K562 (cell line): ENCODE measurements around the gene GOLIM4. TPM values are rescaled to one million over a fixed set of nuclear protein-coding genes. Genes with fewer than 3 reads are reported as not detected.

Experiments
- ATF1 ChIP-seq, 2 experiments: fragments of 450-650 bp in 1 of 2; IDR thresholded peaks; 2 replicates each; pipeline ENCODE4 v1.6.1; 2016; ENCODE audit warnings: missing compliant biosample characterization in 1 of 2, missing genetic modification characterization in 1 of 2
- CBFB ChIP-seq: sonication (generic); formaldehyde crosslinking; IDR thresholded peaks from 2 replicates; pipeline ENCODE4 v1.4.0; 2020; ENCODE audit warnings: mild to moderate bottlenecking, missing genetic modification reagents
- CCAR2 ChIP-seq: fragments of 200-400 bp; formaldehyde crosslinking; IDR thresholded peaks from 2 replicates; pipeline ENCODE4 v1.6.1; 2017; ENCODE audit warnings: mild to moderate bottlenecking, low read depth, low read length
- ELF4 ChIP-seq: fragments of 450-650 bp; formaldehyde crosslinking; IDR thresholded peaks from 2 replicates; pipeline ENCODE4 v1.4.0; 2022; ENCODE audit warnings: missing genetic modification characterization
- GTF2A2 ChIP-seq: IDR thresholded peaks from 2 replicates; pipeline ENCODE4 v1.6.1; 2016; ENCODE audit warnings: mild to moderate bottlenecking, missing genetic modification characterization, missing compliant biosample characterization
- HDAC8 ChIP-seq: fragments of 450-650 bp; IDR thresholded peaks from 2 replicates; pipeline ENCODE4 v1.6.1; 2016; ENCODE audit warnings: mild to moderate bottlenecking, missing genetic modification characterization, moderate library complexity, missing compliant biosample characterization
- HOXB6 ChIP-seq: fragments of 250-450 bp; sonication (Bioruptor Pico); IDR thresholded peaks from 2 replicates; pipeline ENCODE4 v1.5.1; 2022; ENCODE audit warnings: mild to moderate bottlenecking, borderline replicate concordance
- KLF16 ChIP-seq: IDR thresholded peaks from 2 replicates; pipeline ENCODE4 v1.6.1; 2016; ENCODE audit warnings: antibody characterized with exemption
- MYBL2 ChIP-seq, 2 experiments: fragments of 450-650 bp in 1 of 2; sonication (generic) in 1 of 2; formaldehyde crosslinking in 1 of 2; IDR thresholded peaks; 2 replicates each; pipeline versions ENCODE4 v1.6.1 to v1.8.1; 2017 to 2022; ENCODE audit warnings: borderline replicate concordance in 1 of 2, inconsistent platforms in 1 of 2, low read depth in 1 of 2, mild to moderate bottlenecking in 1 of 2, missing genetic modification reagents in 1 of 2, moderate library complexity in 1 of 2
- NR2C1 ChIP-seq, 2 experiments: fragments of 450-650 bp; IDR thresholded peaks; 2 replicates each; pipeline ENCODE4 v1.6.1; 2017; ENCODE audit warnings: mild to moderate bottlenecking in 2 of 2, antibody characterized with exemption in 1 of 2, inconsistent platforms in 1 of 2, missing compliant biosample characterization in 1 of 2, missing genetic modification characterization in 1 of 2
- SLC30A9 ChIP-seq: fragments of 250-450 bp; sonication (Bioruptor Pico); IDR thresholded peaks from 2 replicates; pipeline ENCODE4 v1.8.0; 2022; ENCODE audit warnings: mild to moderate bottlenecking, moderate library complexity
- SMAD2 ChIP-seq: fragments of 150-350 bp; IDR thresholded peaks from 2 replicates; pipeline ENCODE4 v1.6.1; 2014; ENCODE audit warnings: low read depth, mild to moderate bottlenecking, low read length
- ZNF121 ChIP-seq: sonication (generic); formaldehyde crosslinking; conservative IDR thresholded peaks from 2 replicates; pipeline ENCODE4 v1.8.0; 2022; ENCODE audit warnings: missing genetic modification reagents
- ZNF212 ChIP-seq: fragments of 450-650 bp; formaldehyde crosslinking; IDR thresholded peaks from 2 replicates; pipeline ENCODE4 v1.4.0; 2020; ENCODE audit warnings: mild to moderate bottlenecking
- ZNF699 ChIP-seq: fragments of 250-450 bp; sonication (Bioruptor Pico); IDR thresholded peaks from 2 replicates; pipeline ENCODE4 v1.8.0; 2021; ENCODE audit warnings: mild to moderate bottlenecking, moderate library complexity; ENCODE audit not compliant: insufficient replicate concordance
- ZNF766 ChIP-seq: fragments of 200-800 bp; sonication (Bioruptor generic); conservative IDR thresholded peaks from 2 replicates; pipeline ENCODE4 v1.6.1; 2016; ENCODE audit warnings: missing genetic modification characterization, missing compliant biosample characterization
- polyA plus RNA-seq, 8 experiments: library from polyadenylated mRNA; depleted of rRNA in 4 of 8; stranded (reverse) in 5 of 8; unstranded in 3 of 8; fragments of >200 nt; fragmentation: Nextera tagmentation in 2 of 8; fragmentation: Illumina TruSeq in 1 of 8; extraction: Ambion mirVana in 2 of 8; extraction: Trizol in 1 of 8; gene quantifications; 2 replicates each; pipeline versions ENCODE4 v1.2.1 to v1.2.3, GENCODE V29; 2011 to 2014; ENCODE audit warnings: inconsistent platforms in 1 of 8, missing spikeins in 1 of 8
- total RNA-seq, 7 experiments: library from RNA; depleted of rRNA in 6 of 7; stranded (reverse); fragments of >200 nt in 6 of 7; fragmentation: Illumina TruSeq in 2 of 7; extraction: Trizol in 2 of 7; gene quantifications; 2 replicates each; pipeline versions ENCODE4 v1.2.1 to v1.2.3, GENCODE V29; 2011 to 2021; ENCODE audit warnings: low replicate concordance in 1 of 7
- TF ChIP-seq, protein P1 (sequence below): sonication (generic); formaldehyde crosslinking; IDR thresholded peaks from 2 replicates; pipeline ENCODE4 v1.8.1; 2023; ENCODE audit warnings: mild to moderate bottlenecking, missing genetic modification reagents
- TF ChIP-seq, protein P2 (sequence below): fragments of 200-800 bp; sonication (Bioruptor generic); IDR thresholded peaks from 2 replicates; pipeline ENCODE4 v1.6.1; 2017; ENCODE audit warnings: missing genetic modification characterization, missing compliant biosample characterization
- TF ChIP-seq, protein P3 (sequence below): fragments of 250-450 bp; sonication (Bioruptor Pico); IDR thresholded peaks from 2 replicates; pipeline ENCODE4 v1.5.0; 2021
- TF ChIP-seq, protein P4 (sequence below): fragments of 200-800 bp; sonication (Bioruptor generic); IDR thresholded peaks from 2 replicates; pipeline ENCODE4 v1.6.1; 2017; ENCODE audit warnings: missing genetic modification characterization, missing compliant biosample characterization
- TF ChIP-seq, protein P5 (sequence below): fragments of 450-650 bp; formaldehyde crosslinking; IDR thresholded peaks from 2 replicates; pipeline ENCODE4 v1.4.0; 2020; ENCODE audit warnings: mild to moderate bottlenecking, moderate library complexity

GOLIM4 gene
- total and polyA plus RNA-seq, 9 of the 15 experiments (the other 6 are each of a cell fraction or from before 2014, with no cell fraction given) = 9.3 to 39.4 (median 31.0) TPM

DNA sequence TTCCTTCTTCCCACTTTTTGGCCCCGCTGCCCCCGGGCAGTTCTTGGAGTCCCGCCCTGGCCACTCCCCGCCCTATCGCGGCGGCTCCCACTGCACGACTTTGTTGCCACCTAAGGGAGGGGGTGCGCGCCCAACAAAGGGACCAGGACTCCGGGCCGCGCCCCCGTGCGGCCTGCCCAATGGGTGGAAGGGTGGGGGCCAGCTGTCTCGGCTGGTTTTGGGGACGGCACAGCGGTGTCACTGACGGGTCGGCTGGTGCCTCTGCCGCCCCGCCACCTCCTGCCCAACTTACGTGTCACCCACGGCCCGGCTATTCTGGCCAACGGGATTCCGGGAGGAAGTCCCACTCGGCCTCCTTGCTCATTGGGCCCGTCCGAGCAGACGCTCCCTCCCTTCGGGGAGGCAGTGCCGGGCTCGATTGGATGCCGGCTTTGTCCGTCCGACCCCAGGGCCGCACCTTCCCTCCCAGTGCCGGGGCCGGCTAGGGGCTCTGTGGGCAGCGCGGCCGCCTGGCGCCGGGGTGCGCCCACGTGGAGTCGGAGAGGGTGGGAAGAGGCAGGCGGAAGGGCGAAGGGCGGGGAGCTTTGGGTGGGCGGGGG lies at the start of gene GOLIM4 (continued):
- TF ChIP-seq, protein P1, sequence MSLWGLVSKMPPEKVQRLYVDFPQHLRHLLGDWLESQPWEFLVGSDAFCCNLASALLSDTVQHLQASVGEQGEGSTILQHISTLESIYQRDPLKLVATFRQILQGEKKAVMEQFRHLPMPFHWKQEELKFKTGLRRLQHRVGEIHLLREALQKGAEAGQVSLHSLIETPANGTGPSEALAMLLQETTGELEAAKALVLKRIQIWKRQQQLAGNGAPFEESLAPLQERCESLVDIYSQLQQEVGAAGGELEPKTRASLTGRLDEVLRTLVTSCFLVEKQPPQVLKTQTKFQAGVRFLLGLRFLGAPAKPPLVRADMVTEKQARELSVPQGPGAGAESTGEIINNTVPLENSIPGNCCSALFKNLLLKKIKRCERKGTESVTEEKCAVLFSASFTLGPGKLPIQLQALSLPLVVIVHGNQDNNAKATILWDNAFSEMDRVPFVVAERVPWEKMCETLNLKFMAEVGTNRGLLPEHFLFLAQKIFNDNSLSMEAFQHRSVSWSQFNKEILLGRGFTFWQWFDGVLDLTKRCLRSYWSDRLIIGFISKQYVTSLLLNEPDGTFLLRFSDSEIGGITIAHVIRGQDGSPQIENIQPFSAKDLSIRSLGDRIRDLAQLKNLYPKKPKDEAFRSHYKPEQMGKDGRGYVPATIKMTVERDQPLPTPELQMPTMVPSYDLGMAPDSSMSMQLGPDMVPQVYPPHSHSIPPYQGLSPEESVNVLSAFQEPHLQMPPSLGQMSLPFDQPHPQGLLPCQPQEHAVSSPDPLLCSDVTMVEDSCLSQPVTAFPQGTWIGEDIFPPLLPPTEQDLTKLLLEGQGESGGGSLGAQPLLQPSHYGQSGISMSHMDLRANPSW = no peak
- TF ChIP-seq NR2C1 (IDR thresholded peaks at IDR 0.05) (no peak), NR2C1 (tag; IDR thresholded peaks at IDR 0.05) (no peak), CBFB (CRISPR knock-in tag) (no peak; the same call in 1 of the 2 replicates), HOXB6 (CRISPR knock-in tag) (no peak), MYBL2 (IDR thresholded peaks at IDR 0.05; ENCODE audit: low read depth) (no peak), MYBL2 (CRISPR knock-in tag; IDR thresholded peaks at IDR 0.05; ENCODE audit: borderline replicate concordance) (no peak), ELF4 (no peak), ZNF766 (no peak), GTF2A2 (tag) (no peak), SLC30A9 (no peak), ZNF121 (CRISPR knock-in tag) (no peak), ZNF212 (CRISPR knock-in tag) (no peak), HDAC8 (no peak), ZNF699 (CRISPR knock-in tag) (no peak), SMAD2 (no peak), CCAR2 (no peak), KLF16 (no peak), ATF1 (CRISPR knock-in tag; IDR thresholded peaks at IDR 0.05) (no peak), ATF1 (tag; IDR thresholded peaks at IDR 0.05) (peak; percentile 79)
- TF ChIP-seq, protein P2, sequence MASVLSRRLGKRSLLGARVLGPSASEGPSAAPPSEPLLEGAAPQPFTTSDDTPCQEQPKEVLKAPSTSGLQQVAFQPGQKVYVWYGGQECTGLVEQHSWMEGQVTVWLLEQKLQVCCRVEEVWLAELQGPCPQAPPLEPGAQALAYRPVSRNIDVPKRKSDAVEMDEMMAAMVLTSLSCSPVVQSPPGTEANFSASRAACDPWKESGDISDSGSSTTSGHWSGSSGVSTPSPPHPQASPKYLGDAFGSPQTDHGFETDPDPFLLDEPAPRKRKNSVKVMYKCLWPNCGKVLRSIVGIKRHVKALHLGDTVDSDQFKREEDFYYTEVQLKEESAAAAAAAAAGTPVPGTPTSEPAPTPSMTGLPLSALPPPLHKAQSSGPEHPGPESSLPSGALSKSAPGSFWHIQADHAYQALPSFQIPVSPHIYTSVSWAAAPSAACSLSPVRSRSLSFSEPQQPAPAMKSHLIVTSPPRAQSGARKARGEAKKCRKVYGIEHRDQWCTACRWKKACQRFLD (CRISPR knock-in tag) = peak; percentile 43
- TF ChIP-seq, protein P3, sequence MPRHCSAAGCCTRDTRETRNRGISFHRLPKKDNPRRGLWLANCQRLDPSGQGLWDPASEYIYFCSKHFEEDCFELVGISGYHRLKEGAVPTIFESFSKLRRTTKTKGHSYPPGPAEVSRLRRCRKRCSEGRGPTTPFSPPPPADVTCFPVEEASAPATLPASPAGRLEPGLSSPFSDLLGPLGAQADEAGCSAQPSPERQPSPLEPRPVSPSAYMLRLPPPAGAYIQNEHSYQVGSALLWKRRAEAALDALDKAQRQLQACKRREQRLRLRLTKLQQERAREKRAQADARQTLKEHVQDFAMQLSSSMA = no peak
- TF ChIP-seq, protein P4, sequence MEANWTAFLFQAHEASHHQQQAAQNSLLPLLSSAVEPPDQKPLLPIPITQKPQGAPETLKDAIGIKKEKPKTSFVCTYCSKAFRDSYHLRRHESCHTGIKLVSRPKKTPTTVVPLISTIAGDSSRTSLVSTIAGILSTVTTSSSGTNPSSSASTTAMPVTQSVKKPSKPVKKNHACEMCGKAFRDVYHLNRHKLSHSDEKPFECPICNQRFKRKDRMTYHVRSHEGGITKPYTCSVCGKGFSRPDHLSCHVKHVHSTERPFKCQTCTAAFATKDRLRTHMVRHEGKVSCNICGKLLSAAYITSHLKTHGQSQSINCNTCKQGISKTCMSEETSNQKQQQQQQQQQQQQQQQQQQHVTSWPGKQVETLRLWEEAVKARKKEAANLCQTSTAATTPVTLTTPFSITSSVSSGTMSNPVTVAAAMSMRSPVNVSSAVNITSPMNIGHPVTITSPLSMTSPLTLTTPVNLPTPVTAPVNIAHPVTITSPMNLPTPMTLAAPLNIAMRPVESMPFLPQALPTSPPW (CRISPR knock-in tag) = peak; percentile 91
- TF ChIP-seq, protein P5, sequence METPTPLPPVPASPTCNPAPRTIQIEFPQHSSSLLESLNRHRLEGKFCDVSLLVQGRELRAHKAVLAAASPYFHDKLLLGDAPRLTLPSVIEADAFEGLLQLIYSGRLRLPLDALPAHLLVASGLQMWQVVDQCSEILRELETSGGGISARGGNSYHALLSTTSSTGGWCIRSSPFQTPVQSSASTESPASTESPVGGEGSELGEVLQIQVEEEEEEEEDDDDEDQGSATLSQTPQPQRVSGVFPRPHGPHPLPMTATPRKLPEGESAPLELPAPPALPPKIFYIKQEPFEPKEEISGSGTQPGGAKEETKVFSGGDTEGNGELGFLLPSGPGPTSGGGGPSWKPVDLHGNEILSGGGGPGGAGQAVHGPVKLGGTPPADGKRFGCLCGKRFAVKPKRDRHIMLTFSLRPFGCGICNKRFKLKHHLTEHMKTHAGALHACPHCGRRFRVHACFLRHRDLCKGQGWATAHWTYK (CRISPR knock-in tag) = no peak
